ENCODE measurements around the gene SH3BP1.

Gene SH3BP1

DNA sequence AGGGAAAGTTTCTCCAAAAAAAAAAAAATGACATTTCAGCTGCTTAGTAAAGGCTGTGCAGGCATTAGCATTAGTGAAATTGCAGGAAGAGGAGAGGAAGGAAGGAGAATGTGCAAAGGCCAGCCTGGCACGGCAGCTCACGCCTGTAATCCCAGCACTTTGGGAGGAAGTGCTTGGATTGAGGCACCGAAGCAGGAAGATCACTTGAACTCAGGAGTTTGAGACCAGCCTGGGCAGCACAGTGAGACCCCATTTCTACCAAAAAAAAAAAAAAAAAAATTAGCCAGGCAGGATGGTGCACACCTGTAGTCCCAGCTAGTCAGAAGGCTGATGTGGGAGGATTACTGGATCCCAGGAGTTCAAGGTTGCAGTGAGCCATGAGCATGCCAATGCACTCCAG lies 65.2 kb downstream of the SH3BP1 start:
- in situ Hi-C loops (cut with MboI; ENCODE audit: low sequenced_read_pairs): no loop called here

DNA sequence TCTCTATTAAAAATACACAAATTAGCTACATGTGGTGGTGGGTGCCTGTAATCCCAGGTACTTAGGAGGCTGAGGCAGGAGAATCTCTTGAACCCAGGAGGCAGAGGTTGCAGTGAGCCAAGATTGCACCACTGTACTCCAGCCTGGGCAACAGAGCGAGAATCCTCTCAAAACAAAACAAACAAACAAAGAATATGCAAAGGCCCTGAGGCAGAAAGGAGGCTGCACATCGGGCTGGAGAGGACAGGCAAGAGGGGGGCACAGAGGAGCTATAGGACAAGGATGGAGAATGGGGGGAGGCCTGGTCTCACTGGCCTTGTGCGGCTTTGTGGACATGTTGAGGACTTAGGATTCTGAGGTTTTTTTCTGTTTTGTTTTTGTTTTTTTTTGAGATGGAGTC lies 65.7 kb downstream of the SH3BP1 start:
- in situ Hi-C loops (cut with MboI; ENCODE audit: low sequenced_read_pairs): no loop called here

Measured in HL-60/S4 treated with phorbol 12-myristate 13-acetate at 8.2 ng/mL for 4 days and 3 days (cell line).